Choroid plexus epithelial cell (primary cell): Measurements from ENCODE around the gene NHS.

Source experiments
- DNase-seq: peaks from one replicate; pipeline ENCODE4 v3.0.0-alpha.2; 2010; ENCODE audit warnings: low read depth
- H3K4me3 ChIP-seq: 2 replicates; pipeline ENCODE4 v1.5.1; 2011; ENCODE audit warnings: low read depth, mild to moderate bottlenecking, control low read depth, low read length, moderate library complexity
- TF ChIP-seq, protein P1 (sequence below): conservative IDR thresholded peaks from 2 replicates; pipeline ENCODE4 v1.5.1; 2011; ENCODE audit warnings: low read depth, mild to moderate bottlenecking, control low read depth, inconsistent platforms, low read length, moderate library complexity

The NHS gene

GRCh38 chrX:17547658-17548057, 172.7 kb downstream of the NHS start:
- peak; percentile 92 for DNase-seq
- TF ChIP-seq, protein P1, sequence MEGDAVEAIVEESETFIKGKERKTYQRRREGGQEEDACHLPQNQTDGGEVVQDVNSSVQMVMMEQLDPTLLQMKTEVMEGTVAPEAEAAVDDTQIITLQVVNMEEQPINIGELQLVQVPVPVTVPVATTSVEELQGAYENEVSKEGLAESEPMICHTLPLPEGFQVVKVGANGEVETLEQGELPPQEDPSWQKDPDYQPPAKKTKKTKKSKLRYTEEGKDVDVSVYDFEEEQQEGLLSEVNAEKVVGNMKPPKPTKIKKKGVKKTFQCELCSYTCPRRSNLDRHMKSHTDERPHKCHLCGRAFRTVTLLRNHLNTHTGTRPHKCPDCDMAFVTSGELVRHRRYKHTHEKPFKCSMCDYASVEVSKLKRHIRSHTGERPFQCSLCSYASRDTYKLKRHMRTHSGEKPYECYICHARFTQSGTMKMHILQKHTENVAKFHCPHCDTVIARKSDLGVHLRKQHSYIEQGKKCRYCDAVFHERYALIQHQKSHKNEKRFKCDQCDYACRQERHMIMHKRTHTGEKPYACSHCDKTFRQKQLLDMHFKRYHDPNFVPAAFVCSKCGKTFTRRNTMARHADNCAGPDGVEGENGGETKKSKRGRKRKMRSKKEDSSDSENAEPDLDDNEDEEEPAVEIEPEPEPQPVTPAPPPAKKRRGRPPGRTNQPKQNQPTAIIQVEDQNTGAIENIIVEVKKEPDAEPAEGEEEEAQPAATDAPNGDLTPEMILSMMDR: no peak

DNA sequence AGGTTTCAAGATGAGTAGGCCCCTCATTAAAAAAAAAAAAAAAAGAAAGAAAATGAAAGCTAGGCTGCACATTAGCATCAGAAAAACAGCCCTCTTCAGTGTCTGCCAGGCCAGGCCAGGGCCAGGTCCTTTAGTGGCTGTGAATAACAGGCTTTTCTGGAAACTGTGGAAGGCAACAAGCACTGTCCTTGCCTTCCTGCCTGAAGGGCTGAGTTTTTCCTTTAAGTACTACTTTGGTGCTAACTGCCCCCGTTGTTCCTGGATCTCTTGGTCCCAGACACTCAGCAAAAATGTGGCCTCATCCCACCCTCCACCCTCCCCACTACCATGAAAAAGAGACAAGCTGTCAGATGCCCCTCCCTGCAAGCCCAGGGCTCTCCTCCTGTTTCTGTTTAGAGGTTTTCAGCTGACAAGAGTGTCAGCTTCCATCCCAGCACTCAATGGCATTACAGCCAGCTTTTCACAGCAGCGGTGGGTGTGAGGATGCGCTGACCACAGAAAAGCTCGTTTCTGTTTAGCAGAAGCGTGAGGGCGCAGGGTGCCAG, 174.2 kb downstream of the NHS start:
- H3K4me3 ChIP-seq: no peak overlapping the region
- DNase-seq: no peak
- TF ChIP-seq, protein P1: no peak

More at GRCh38 chrX:17547658-17548057, 172.7 kb downstream of the NHS start:
- H3K4me3 ChIP-seq: no peak overlapping the region

DNA sequence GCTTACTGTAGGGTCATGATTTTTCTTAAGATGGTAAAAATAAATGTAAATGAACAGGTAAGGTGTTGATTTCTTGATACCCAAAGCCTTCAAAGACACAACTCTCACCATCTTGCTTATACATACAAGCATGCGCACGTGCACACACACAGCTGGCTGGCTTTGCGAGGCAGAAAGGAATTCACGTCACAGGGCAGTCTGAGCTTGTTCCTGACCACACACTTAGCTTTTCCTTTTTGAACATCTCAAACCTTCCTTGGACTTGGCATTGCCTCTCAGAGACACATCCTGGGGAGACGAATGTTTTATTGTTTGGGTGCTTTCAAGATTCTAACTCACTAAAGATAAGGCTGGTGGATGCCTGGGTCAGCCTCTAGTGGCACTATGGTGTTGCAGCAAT, 175.0 kb downstream of the NHS start:
- no peak overlapping the region for H3K4me3 ChIP-seq
- TF ChIP-seq, protein P1: peak; percentile 4
- no peak for DNase-seq

GRCh38 chrX:17552044-17552650, 177.1 kb downstream of the NHS start:
- peak; percentile 63 for DNase-seq
- H3K4me3 ChIP-seq: no peak overlapping the region
- TF ChIP-seq, protein P1: no peak

GRCh38 chrX:17553469-17553868, 178.5 kb downstream of the NHS start:
- H3K4me3 ChIP-seq: no peak overlapping the region
- DNase-seq: peak; percentile 51
- TF ChIP-seq, protein P1: no peak

GRCh38 chrX:17553961-17554482, 179.0 kb downstream of the NHS start:
- TF ChIP-seq, protein P1: no peak
- H3K4me3 ChIP-seq: no peak overlapping the region
- no peak for DNase-seq

DNA sequence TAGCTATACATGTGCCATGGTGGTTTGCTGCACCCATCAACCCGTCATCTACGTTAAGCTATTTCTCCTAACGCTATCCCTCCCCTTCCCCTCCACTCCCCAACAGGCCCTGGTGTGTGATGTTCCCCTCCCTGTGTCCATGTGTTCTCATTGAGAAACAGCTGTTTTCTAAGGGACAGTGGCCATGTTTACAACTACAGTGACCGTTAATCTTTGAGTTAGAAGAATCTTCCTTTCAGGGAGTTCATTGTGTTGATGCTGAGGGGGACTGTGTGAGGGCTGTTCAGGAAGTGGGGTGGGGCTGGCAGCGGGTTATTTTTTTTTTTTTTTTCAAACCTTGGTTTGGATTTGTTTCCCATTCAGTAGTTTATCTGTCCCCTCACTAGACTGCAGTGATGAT, 179.9 kb downstream of the NHS start:
- H3K4me3 ChIP-seq: no peak overlapping the region
- TF ChIP-seq, protein P1: no peak
- DNase-seq: no peak
